GM10266 (cell line): ENCODE results near the gene SLC6A5.

ENCODE experiments used
- DNase-seq: peaks from one replicate; pipeline ENCODE4 v3.0.0; 2012; ENCODE audit errors: extremely low spot score
- TF ChIP-seq, protein P1 (sequence below): IDR thresholded peaks from 2 replicates; pipeline ENCODE4 v1.5.1; 2012; ENCODE audit warnings: mild to moderate bottlenecking, low read depth; ENCODE audit not compliant: control insufficient read depth, insufficient read depth; ENCODE audit errors: missing control alignments

Gene SLC6A5

DNA sequence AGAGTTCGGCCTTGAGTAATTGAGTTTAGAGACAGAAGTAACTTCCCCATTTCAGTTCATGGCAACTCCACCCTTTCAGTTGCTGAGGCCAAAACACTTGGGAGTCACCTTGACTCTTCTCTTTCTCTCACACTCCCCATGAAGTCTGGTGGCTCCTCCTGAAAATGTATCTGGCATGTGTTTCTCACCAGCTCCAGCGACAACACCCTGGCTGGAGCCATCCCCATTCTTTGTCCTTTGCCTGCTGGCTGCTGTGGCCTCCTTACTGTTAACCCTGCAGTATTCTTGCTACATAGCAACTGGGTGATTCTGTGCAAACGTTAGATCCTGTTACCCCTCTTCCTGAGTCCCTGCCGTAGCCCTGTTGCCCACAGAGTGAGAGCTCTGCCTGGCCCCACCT lies 23.8 kb downstream of the SLC6A5 start:
- DNase-seq, result no peak
- TF ChIP-seq, protein P1, sequence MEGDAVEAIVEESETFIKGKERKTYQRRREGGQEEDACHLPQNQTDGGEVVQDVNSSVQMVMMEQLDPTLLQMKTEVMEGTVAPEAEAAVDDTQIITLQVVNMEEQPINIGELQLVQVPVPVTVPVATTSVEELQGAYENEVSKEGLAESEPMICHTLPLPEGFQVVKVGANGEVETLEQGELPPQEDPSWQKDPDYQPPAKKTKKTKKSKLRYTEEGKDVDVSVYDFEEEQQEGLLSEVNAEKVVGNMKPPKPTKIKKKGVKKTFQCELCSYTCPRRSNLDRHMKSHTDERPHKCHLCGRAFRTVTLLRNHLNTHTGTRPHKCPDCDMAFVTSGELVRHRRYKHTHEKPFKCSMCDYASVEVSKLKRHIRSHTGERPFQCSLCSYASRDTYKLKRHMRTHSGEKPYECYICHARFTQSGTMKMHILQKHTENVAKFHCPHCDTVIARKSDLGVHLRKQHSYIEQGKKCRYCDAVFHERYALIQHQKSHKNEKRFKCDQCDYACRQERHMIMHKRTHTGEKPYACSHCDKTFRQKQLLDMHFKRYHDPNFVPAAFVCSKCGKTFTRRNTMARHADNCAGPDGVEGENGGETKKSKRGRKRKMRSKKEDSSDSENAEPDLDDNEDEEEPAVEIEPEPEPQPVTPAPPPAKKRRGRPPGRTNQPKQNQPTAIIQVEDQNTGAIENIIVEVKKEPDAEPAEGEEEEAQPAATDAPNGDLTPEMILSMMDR, result no peak

DNA sequence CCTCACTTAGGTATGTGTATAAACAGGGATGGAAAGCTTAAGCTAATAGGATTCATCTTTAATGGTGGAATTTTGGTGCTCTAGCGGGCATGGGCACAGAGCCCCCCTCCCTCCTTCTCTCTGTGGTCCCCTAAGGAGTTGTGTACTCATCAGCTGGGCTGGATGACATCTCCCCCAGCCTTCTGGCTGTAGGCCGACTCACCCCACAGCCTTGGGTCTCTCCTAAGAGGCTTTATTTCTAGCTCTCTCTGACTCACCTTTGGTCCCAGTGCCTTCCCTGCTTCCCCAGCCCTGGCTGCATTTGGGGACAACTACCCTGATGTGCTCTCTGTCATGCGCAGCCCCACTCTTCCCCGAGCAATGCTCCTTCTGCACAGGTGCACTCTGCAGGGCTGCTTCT lies 26.9 kb downstream of the SLC6A5 start:
- TF ChIP-seq, protein P1, result no peak
- no peak for DNase-seq

DNA sequence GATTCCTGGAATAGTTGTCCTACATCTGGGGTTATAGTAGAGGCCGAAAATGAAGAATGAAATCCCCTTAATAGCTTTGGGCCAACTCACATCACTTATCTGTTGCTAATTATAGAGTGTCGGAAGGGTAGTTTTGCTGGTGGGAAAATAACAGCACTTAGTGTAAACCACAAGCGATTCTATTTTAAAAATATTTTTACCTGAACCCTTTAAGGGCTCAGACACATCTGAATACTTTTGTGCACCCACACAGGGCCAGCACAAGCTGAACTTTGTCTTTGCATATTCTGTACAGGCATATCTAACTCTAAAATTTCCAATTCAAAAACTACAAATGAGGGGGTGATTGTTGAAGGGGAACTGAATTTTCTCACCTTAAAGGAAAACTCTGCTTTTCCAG lies 27.6 kb downstream of the SLC6A5 start:
- DNase-seq, result no peak
- TF ChIP-seq, protein P1, result no peak

DNA sequence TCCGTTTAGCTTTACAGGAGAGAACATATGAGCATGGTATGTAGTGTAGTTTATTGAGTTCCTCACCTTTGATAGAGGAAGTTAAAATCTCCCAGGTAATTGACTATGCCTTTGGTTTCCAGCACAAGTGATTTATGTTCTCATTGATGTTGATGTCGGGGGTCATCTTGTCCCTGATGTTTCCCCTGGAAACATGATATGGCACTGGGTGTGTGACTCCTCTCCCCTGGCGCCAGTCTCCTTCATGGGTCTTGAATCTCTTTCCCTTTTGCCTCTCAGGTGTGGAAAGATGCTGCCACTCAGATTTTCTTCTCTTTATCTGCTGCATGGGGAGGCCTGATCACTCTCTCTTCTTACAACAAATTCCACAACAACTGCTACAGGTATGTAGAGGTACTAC lies 28.3 kb downstream of the SLC6A5 start:
- DNase-seq, result no peak
- TF ChIP-seq, protein P1, result no peak

DNA sequence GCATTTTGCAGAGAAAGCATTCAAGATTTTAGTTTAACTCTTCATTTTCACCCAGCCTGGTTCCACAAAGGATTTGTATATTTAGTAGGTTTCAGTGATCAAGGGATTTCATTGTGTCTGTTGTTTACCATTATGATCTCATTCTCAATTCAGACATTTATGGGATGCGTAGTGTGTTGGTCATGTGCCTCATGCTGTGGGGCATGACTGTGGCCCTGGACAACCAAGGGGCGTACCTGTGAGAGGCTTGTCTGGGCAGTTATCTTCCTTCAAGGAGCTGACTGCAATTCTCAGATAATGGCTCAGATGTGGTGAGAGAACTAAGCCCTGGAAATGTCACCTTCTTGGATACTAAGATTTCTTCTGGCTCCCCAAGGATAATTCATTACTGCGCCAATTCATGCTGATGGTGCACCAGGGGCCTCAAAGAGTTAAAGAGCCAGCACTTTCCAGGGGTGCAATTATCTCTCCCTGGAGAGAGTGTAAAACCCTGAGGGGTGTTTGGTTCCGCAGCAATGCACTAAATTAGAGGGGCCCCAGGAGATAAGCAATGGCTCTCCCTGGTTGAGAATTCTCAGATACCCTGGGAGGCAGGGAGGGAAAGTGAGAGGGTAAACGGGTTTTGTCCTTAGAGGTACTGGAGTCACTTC lies 32.2 kb downstream of the SLC6A5 start:
- DNase-seq, result no peak
- TF ChIP-seq, protein P1, result no peak

DNA sequence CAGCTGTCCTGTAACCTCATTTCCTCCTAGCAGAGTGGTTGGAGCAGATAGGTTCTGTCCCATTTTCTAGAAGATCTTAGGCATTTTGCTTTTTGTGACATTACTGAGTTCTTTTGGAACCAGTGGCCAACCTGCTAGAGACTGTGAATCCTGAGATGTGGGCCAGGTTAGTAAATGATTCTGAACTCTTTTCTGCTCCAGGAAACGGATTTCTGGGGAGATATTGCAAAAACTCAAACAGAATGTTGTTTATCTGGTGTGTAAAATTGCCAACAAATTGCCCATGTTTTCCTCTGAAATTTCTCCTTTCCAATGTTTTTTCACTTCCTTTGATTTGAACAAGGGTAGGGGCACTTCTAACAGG lies 32.7 kb downstream of the SLC6A5 start:
- TF ChIP-seq, protein P1, result no peak
- no peak for DNase-seq

DNA sequence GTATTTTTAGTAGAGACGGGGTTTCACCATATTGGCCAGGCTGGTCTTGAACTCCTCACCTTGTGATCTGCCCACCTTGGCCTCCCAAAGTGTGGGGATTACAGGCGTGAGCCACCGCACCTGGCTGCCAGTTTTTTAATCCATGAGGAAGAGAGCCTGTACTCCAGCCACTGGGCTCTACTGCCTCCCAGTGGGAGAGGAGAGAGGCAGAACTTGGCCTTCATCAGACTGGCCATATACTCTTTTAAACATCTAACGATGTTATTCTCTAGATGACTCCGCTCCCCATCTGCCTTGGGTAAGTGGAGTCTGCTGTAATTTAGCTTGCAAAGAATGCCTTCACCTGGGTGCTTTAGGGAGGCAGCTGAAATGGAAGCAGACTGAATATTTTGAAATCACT lies 34.6 kb downstream of the SLC6A5 start:
- no peak for DNase-seq
- TF ChIP-seq, protein P1, result peak; percentile 3
